H9 (cell line): ENCODE measurements around the gene OR6B2. TPM values are rescaled to one million over a fixed set of nuclear protein-coding genes. Genes with fewer than 3 reads are reported as not detected.

Source experiments
- DNase-seq: peaks from one replicate; pipeline ENCODE4 v3.0.0-alpha.2; 2017
- H2AFZ ChIP-seq: one replicate; pipeline ENCODE4 v1.6.1; 2013; ENCODE audit warnings: mild to moderate bottlenecking, low read length, control low read depth, moderate library complexity
- H2AK5ac ChIP-seq: 2 replicates; pipeline ENCODE4 v1.6.1; 2013; ENCODE audit warnings: low read length, control low read depth, mixed read lengths; ENCODE audit not compliant: insufficient read length
- H2BK120ac ChIP-seq: one replicate; pipeline ENCODE4 v1.6.1; 2013; ENCODE audit warnings: low read depth, mild to moderate bottlenecking, low read length, control low read depth, inconsistent platforms; ENCODE audit not compliant: poor library complexity, severe bottlenecking
- H2BK12ac ChIP-seq: 2 replicates; pipeline ENCODE4 v1.6.1; 2013; ENCODE audit warnings: low read length, control low read depth, mixed read lengths, low read depth; ENCODE audit not compliant: insufficient read length
- H2BK15ac ChIP-seq: 2 replicates; pipeline ENCODE4 v1.6.1; 2013; ENCODE audit warnings: low read depth, low read length, control low read depth
- H2BK20ac ChIP-seq: one replicate; pipeline ENCODE4 v1.6.1; 2013; ENCODE audit warnings: low read depth, mild to moderate bottlenecking, low read length, control low read depth, inconsistent platforms; ENCODE audit not compliant: poor library complexity, severe bottlenecking
- H2BK5ac ChIP-seq: 2 replicates; pipeline ENCODE4 v1.6.1; 2013; ENCODE audit warnings: low read length, control low read depth, mixed read lengths; ENCODE audit not compliant: insufficient read length
- H3K14ac ChIP-seq: 2 replicates; pipeline ENCODE4 v1.6.1; 2013; ENCODE audit warnings: low read length, control low read depth; ENCODE audit not compliant: insufficient read depth
- H3K18ac ChIP-seq: 2 replicates; pipeline ENCODE4 v1.6.1; 2013; ENCODE audit warnings: low read depth, mild to moderate bottlenecking, mixed read lengths, low read length, control low read depth; ENCODE audit not compliant: insufficient read length
- H3K23ac ChIP-seq: 2 replicates; pipeline ENCODE4 v1.6.1; 2013; ENCODE audit warnings: low read length, control low read depth, mixed read lengths, low read depth; ENCODE audit not compliant: insufficient read length
- H3K23me2 ChIP-seq: 2 replicates; pipeline ENCODE4 v1.6.1; 2013; ENCODE audit warnings: low read depth, mild to moderate bottlenecking, mixed read lengths, low read length, control low read depth; ENCODE audit not compliant: insufficient read length, poor library complexity, severe bottlenecking
- H3K27ac ChIP-seq: 2 replicates; pipeline ENCODE4 v1.5.1; 2013; ENCODE audit warnings: low read length, control low read depth, mixed read lengths, low read depth; ENCODE audit not compliant: insufficient read length
- H3K27me3 ChIP-seq: 2 replicates; pipeline ENCODE4 v1.6.1; 2013; ENCODE audit warnings: low read length, control low read depth, inconsistent platforms; ENCODE audit not compliant: insufficient read depth
- H3K4ac ChIP-seq: 2 replicates; pipeline ENCODE4 v1.6.1; 2013; ENCODE audit warnings: low read depth, mild to moderate bottlenecking, control low read depth, inconsistent platforms, low read length, moderate library complexity
- H3K4me1 ChIP-seq: 2 replicates; pipeline ENCODE4 v1.6.1; 2013; ENCODE audit warnings: low read length, control low read depth, inconsistent platforms; ENCODE audit not compliant: insufficient read depth
- H3K4me2 ChIP-seq: 2 replicates; pipeline ENCODE4 v1.6.1; 2013; ENCODE audit warnings: low read length, control low read depth, mixed read lengths; ENCODE audit not compliant: insufficient read length, insufficient read depth
- H3K56ac ChIP-seq: 2 replicates; pipeline ENCODE4 v1.6.1; 2013; ENCODE audit warnings: low read depth, mild to moderate bottlenecking, mixed read lengths, low read length, control low read depth; ENCODE audit not compliant: insufficient read length
- H3K79me1 ChIP-seq: 2 replicates; pipeline ENCODE4 v1.6.1; 2013; ENCODE audit warnings: low read depth, mild to moderate bottlenecking, moderate library complexity, low read length, control low read depth, inconsistent platforms; ENCODE audit not compliant: insufficient read depth, poor library complexity, severe bottlenecking
- H3K79me2 ChIP-seq: 2 replicates; pipeline ENCODE4 v1.6.1; 2013; ENCODE audit warnings: low read length, control low read depth, inconsistent platforms; ENCODE audit not compliant: insufficient read depth
- H3K9ac ChIP-seq: 2 replicates; pipeline ENCODE4 v1.6.1; 2013; ENCODE audit warnings: low read length, control low read depth, mixed read lengths; ENCODE audit not compliant: insufficient read length; ENCODE audit errors: extremely low read depth
- H3K9me3 ChIP-seq: one replicate; pipeline ENCODE4 v1.6.1; 2013; ENCODE audit warnings: low read depth, low read length, inconsistent platforms; ENCODE audit not compliant: control insufficient read depth
- H3T11ph ChIP-seq: one replicate; pipeline ENCODE4 v1.6.1; 2013; ENCODE audit warnings: mild to moderate bottlenecking, low read length, control low read depth, inconsistent platforms
- H4K20me1 ChIP-seq: one replicate; pipeline ENCODE4 v1.6.1; 2013; ENCODE audit not compliant: control insufficient read depth, insufficient read length, insufficient read depth
- H4K5ac ChIP-seq: 2 replicates; pipeline ENCODE4 v1.6.1; 2013; ENCODE audit warnings: low read depth, mild to moderate bottlenecking, mixed read lengths, low read length, control low read depth; ENCODE audit not compliant: insufficient read length
- H4K8ac ChIP-seq: replicated peaks from 2 replicates; pipeline ENCODE4 v1.6.1; 2013; ENCODE audit warnings: low read length, control low read depth, mixed read lengths, low read depth; ENCODE audit not compliant: insufficient read length
- H4K91ac ChIP-seq: 2 replicates; pipeline ENCODE4 v1.6.1; 2013; ENCODE audit warnings: low read depth, mild to moderate bottlenecking, moderate library complexity, mixed read lengths, low read length, control low read depth; ENCODE audit not compliant: insufficient read length
- H3K27ac Mint-ChIP-seq, 3 experiments: 2 replicates in 2 of 3; 3 replicates in 1 of 3; pipeline ENCODE4 v1.8.0; 2020 to 2021; ENCODE audit warnings: mixed read lengths in 3 of 3, mild to moderate bottlenecking in 1 of 3, moderate library complexity in 1 of 3
- H3K27me3 Mint-ChIP-seq: 2 replicates; pipeline ENCODE4 v1.8.0; 2021; ENCODE audit warnings: low read depth, mild to moderate bottlenecking, moderate library complexity, mixed read lengths
- H3K36me3 Mint-ChIP-seq, 3 experiments: 2 replicates in 2 of 3; 3 replicates in 1 of 3; pipeline ENCODE4 v1.8.0; 2020 to 2021; ENCODE audit warnings: low read depth in 3 of 3, mixed read lengths in 3 of 3; ENCODE audit not compliant: insufficient read depth in 1 of 3
- H3K4me1 Mint-ChIP-seq, 2 experiments: 2 replicates each; pipeline ENCODE4 v1.8.0; 2020; ENCODE audit warnings: mixed read lengths in 2 of 2
- H3K4me3 Mint-ChIP-seq, 2 experiments: 2 replicates in 1 of 2; 3 replicates in 1 of 2; pipeline ENCODE4 v1.8.0; 2020 to 2021; ENCODE audit warnings: mild to moderate bottlenecking in 2 of 2, mixed read lengths in 2 of 2, moderate library complexity in 1 of 2
- H3K9me3 Mint-ChIP-seq, 2 experiments: 2 replicates in 1 of 2; 3 replicates in 1 of 2; pipeline ENCODE4 v1.8.0; 2020; ENCODE audit warnings: mild to moderate bottlenecking in 2 of 2, mixed read lengths in 2 of 2, moderate library complexity in 1 of 2
- total RNA-seq: library from RNA; stranded (reverse); gene quantifications from 2 replicates; pipeline ENCODE4 v1.2.1, GENCODE V29; 2021
- TF ChIP-seq, protein P1 (sequence below): fragments of 200-600 bp; sonication (generic); conservative IDR thresholded peaks from 3 replicates; pipeline ENCODE4 v1.8.0; 2021; ENCODE audit warnings: antibody characterized with exemption, mild to moderate bottlenecking

OR6B2 gene
- total RNA-seq, 1 experiment from 2014 or later: not detected

DNA sequence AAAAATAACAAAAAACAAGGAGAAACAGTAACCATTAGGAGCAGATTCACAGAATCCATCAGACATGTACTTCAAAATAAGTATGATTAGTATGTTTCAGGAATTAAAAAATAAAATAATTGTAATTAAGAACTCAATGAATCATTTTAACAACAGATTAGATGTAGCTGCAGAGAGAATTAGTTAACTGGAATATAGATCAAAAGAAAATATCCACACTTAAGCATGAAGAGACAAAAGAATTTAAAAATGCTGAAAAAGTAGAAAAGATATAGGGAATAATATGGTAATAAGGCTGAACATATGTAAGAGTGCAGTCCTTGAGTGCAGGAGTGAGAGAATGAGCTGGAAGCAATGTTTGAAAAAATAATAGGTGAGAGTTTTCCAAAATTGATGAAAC lies 47.2 kb upstream of the OR6B2 start:
- Histone ChIP-seq H3K18ac (no peak overlapping the region), H3K9me3 (peaks cover 9% of the 10 kb centered on the region), H3K9ac (no peak overlapping the region), H3K56ac (no peak overlapping the region), H4K20me1 (no peaks in the 10 kb centered on the region), H4K5ac (no peak overlapping the region), H3T11ph (no peak overlapping the region), H3K23me2 (no peaks in the 10 kb centered on the region), H4K8ac (no peak overlapping the region), H3K27me3 (no peaks in the 10 kb centered on the region), H4K91ac (no peak overlapping the region), H3K23ac (no peak overlapping the region), H2BK20ac (no peak overlapping the region), H3K79me2 (no peaks in the 10 kb centered on the region), H3K14ac (no peak overlapping the region), H3K4me2 (no peak overlapping the region), H2AK5ac (no peak overlapping the region), H2BK5ac (no peak overlapping the region), H2BK120ac (no peak overlapping the region), H2BK12ac (no peak overlapping the region), H3K27ac (no peak overlapping the region), H3K79me1 (no peaks in the 10 kb centered on the region), H3K4ac (no peak overlapping the region), H2BK15ac (no peak overlapping the region), H3K4me1 (no peaks in the 10 kb centered on the region), H2AFZ (no peak overlapping the region)
- Mint-ChIP-seq H3K9me3 (peaks cover 51 to 52% of the 10 kb centered on the region in 2 experiments), H3K27ac (no peak overlapping the region), H3K4me3 (no peak overlapping the region), H3K4me1 (no peaks in the 10 kb centered on the region), H3K36me3 (peaks cover 2 to 22% (median 9%) of the 10 kb centered on the region in 3 experiments; a peak in 6 of 7 replicates), H3K27me3 (peaks cover 3% of the 10 kb centered on the region; the same call in 1 of the 2 replicates)
- DNase-seq: no peak
- TF ChIP-seq, protein P1, sequence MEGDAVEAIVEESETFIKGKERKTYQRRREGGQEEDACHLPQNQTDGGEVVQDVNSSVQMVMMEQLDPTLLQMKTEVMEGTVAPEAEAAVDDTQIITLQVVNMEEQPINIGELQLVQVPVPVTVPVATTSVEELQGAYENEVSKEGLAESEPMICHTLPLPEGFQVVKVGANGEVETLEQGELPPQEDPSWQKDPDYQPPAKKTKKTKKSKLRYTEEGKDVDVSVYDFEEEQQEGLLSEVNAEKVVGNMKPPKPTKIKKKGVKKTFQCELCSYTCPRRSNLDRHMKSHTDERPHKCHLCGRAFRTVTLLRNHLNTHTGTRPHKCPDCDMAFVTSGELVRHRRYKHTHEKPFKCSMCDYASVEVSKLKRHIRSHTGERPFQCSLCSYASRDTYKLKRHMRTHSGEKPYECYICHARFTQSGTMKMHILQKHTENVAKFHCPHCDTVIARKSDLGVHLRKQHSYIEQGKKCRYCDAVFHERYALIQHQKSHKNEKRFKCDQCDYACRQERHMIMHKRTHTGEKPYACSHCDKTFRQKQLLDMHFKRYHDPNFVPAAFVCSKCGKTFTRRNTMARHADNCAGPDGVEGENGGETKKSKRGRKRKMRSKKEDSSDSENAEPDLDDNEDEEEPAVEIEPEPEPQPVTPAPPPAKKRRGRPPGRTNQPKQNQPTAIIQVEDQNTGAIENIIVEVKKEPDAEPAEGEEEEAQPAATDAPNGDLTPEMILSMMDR: no peak
